Fibroblast of lung (primary cell): ENCODE measurements around the gene FOS. TPM values are rescaled to one million over a fixed set of nuclear protein-coding genes. Genes with fewer than 3 reads are reported as not detected.
"Not testable (repeated sequence)": the region's sequence is repeated elsewhere in the genome, so short reads cannot be mapped to it uniquely, and the experiment has no call there.

Experiments
- DNase-seq, 2 donors: peaks; one replicate each; pipeline versions ENCODE4 v3.0.0 to v3.0.0-alpha.2; 2010; ENCODE audit warnings: low read depth in 2 of 2
- H2AFZ ChIP-seq: 2 replicates; pipeline ENCODE4 v1.5.1; 2012; ENCODE audit warnings: low read length, control low read depth, inconsistent platforms
- H3K27ac ChIP-seq: 2 replicates; pipeline ENCODE4 v1.5.1; 2011; ENCODE audit warnings: low read length, control low read depth; ENCODE audit not compliant: insufficient read depth
- H3K27me3 ChIP-seq: 2 replicates; pipeline ENCODE4 v1.5.1; 2011; ENCODE audit warnings: mild to moderate bottlenecking, low read length; ENCODE audit not compliant: control insufficient read depth, insufficient read depth
- H3K36me3 ChIP-seq: 2 replicates; pipeline ENCODE4 v1.5.1; 2011; ENCODE audit warnings: low read length; ENCODE audit not compliant: control insufficient read depth, insufficient read depth
- H3K4me1 ChIP-seq: 2 replicates; pipeline ENCODE4 v1.5.1; 2011; ENCODE audit warnings: low read length; ENCODE audit not compliant: control insufficient read depth, insufficient read depth; ENCODE audit errors: extremely low read depth
- H3K4me2 ChIP-seq: 2 replicates; pipeline ENCODE4 v1.5.1; 2011; ENCODE audit warnings: low read length, control low read depth; ENCODE audit not compliant: insufficient read depth; ENCODE audit errors: extremely low read depth
- H3K4me3 ChIP-seq, 4 experiments: fragments of 200-600 bp in 1 of 4; sonication (generic) in 1 of 4; replicated peaks in 1 of 4; 2 replicates each; pipeline ENCODE4 v1.5.1; 2011 to 2016; ENCODE audit warnings: low read length in 4 of 4, low read depth in 3 of 4, mild to moderate bottlenecking in 3 of 4, control low read depth in 2 of 4, inconsistent platforms in 1 of 4, mixed read lengths in 1 of 4; ENCODE audit not compliant: insufficient read depth in 1 of 4; ENCODE audit errors: control extremely low read depth in 1 of 4
- H3K79me2 ChIP-seq: 2 replicates; pipeline ENCODE4 v1.5.1; 2012; ENCODE audit warnings: mild to moderate bottlenecking, low read length, inconsistent platforms; ENCODE audit not compliant: control insufficient read depth, insufficient read depth
- H3K9ac ChIP-seq: 2 replicates; pipeline ENCODE4 v1.5.1; 2011; ENCODE audit warnings: mild to moderate bottlenecking, low read length, control low read depth; ENCODE audit not compliant: insufficient read depth
- H3K9me3 ChIP-seq: 2 replicates; pipeline ENCODE4 v1.5.1; 2012; ENCODE audit warnings: low read depth, low read length; ENCODE audit not compliant: control insufficient read depth, insufficient read depth
- H4K20me1 ChIP-seq: 2 replicates; pipeline ENCODE4 v1.5.1; 2011; ENCODE audit warnings: low read length; ENCODE audit not compliant: control insufficient read depth, insufficient read depth; ENCODE audit errors: extremely low read depth
- CTCF ChIP-seq, 2 donors: IDR thresholded peaks in 1 of 2; conservative IDR thresholded peaks in 1 of 2; 1 replicate in 1 of 2; 2 replicates in 1 of 2; pipeline ENCODE4 v1.5.1; 2011 to 2012; ENCODE audit warnings: low read length in 2 of 2, control low read depth in 1 of 2, inconsistent platforms in 1 of 2, low read depth in 1 of 2, mild to moderate bottlenecking in 1 of 2
- EZH2 ChIP-seq: IDR thresholded peaks from 2 replicates; pipeline ENCODE4 v1.5.1; 2012; ENCODE audit warnings: low read length, control low read depth, mild to moderate bottlenecking; ENCODE audit errors: missing control alignments
- polyA plus RNA-seq, 2 donors: library from polyadenylated mRNA; depleted of rRNA in 1 of 2; stranded (reverse) in 1 of 2; unstranded in 1 of 2; fragments of >200 nt; gene quantifications; 2 replicates each; pipeline ENCODE4 v1.2.1, GENCODE V29; 2011 to 2012; ENCODE audit warnings: missing spikeins in 1 of 2
- total RNA-seq: library from RNA; depleted of rRNA; stranded (reverse); fragments of >200 nt; gene quantifications from 2 replicates; pipeline ENCODE4 v1.2.1, GENCODE V29; 2014

Gene FOS
- total and polyA plus RNA-seq, 2 donors (not counting 1 experiment from before 2014, with no cell fraction given), result 24.6 to 178 TPM

GRCh38 chr14:75234173-75235115, 44.2 kb upstream of the FOS start:
- TF ChIP-seq EZH2 (no peak), CTCF (conservative IDR thresholded peaks at IDR 0.05 in 1 of 2, IDR thresholded peaks at IDR 0.05 in 1 of 2; ENCODE audit: low read depth in 1 of 2, low read length in 2 of 2) (no peak)

GRCh38 chr14:75235198-75235597, 43.4 kb upstream of the FOS start:
- not testable (repeated sequence) for H3K9me3 ChIP-seq, H3K27me3 ChIP-seq, H3K36me3 ChIP-seq, H3K27ac ChIP-seq, H3K4me1 ChIP-seq, H2AFZ ChIP-seq, H3K4me2 ChIP-seq, H3K4me3 ChIP-seq, H4K20me1 ChIP-seq, H3K9ac ChIP-seq, DNase-seq, H3K79me2 ChIP-seq

More at GRCh38 chr14:75234173-75235115, 44.2 kb upstream of the FOS start:
- H3K4me2 ChIP-seq, result peak overlapping the region; percentile 68
- peak overlapping the region; percentile 28 for H3K27ac ChIP-seq
- H2AFZ ChIP-seq, result no peak overlapping the region
- H3K79me2 ChIP-seq, result no peaks in the 10 kb centered on the region
- no peaks in the 10 kb centered on the region for H3K27me3 ChIP-seq
- peak; percentile 74 to 96 for DNase-seq
- peaks cover 9% of the 10 kb centered on the region for H3K4me1 ChIP-seq
- H3K36me3 ChIP-seq, result no peaks in the 10 kb centered on the region
- no peak overlapping the region for H3K4me3 ChIP-seq
- H3K9me3 ChIP-seq, result no peaks in the 10 kb centered on the region
- no peak overlapping the region for H3K9ac ChIP-seq
- H4K20me1 ChIP-seq, result no peaks in the 10 kb centered on the region

- Histone ChIP-seq H4K20me1 (no peaks in the 10 kb centered on the region), H3K9ac (no peak overlapping the region), H3K36me3 (no peaks in the 10 kb centered on the region), H3K9me3 (no peaks in the 10 kb centered on the region), H3K4me2 (no peak overlapping the region), H3K27me3 (no peaks in the 10 kb centered on the region), H2AFZ (no peak overlapping the region), H3K4me3 (no peak overlapping the region), H3K4me1 (peaks cover 9% of the 10 kb centered on the region), H3K27ac (no peak overlapping the region), H3K79me2 (no peaks in the 10 kb centered on the region)
- no peak for DNase-seq
- no peak for TF ChIP-seq CTCF (conservative IDR thresholded peaks at IDR 0.05 in 1 of 2, IDR thresholded peaks at IDR 0.05 in 1 of 2; ENCODE audit: low read depth in 1 of 2, low read length in 2 of 2)
- TF ChIP-seq EZH2, result no peak
Measured at GRCh38 chr14:75236467-75236866, 42.2 kb upstream of the FOS start.
